GM06990 (cell line): ENCODE measurements around the gene HAUS5.

ENCODE experiments used
- DNase-seq: peaks from one replicate; pipeline ENCODE4 v3.0.0-alpha.2; 2011; ENCODE audit not compliant: insufficient read length; ENCODE audit errors: extremely low read depth
- H3K27me3 ChIP-seq: replicated peaks from 2 replicates; pipeline ENCODE4 v1.6.0; 2011; ENCODE audit warnings: low read length; ENCODE audit not compliant: control insufficient read depth, insufficient read depth
- H3K36me3 ChIP-seq: 2 replicates; pipeline ENCODE4 v1.5.1; 2011; ENCODE audit warnings: low read length; ENCODE audit not compliant: control insufficient read depth, insufficient read depth
- H3K4me3 ChIP-seq: replicated peaks from 2 replicates; pipeline ENCODE4 v1.5.1; 2011; ENCODE audit warnings: low read depth, mild to moderate bottlenecking, control low read depth, low read length
- CTCF ChIP-seq: IDR thresholded peaks from 2 replicates; pipeline ENCODE4 v1.5.1; 2011; ENCODE audit warnings: low read length, control low read depth, mild to moderate bottlenecking, inconsistent platforms; ENCODE audit not compliant: insufficient read depth, poor library complexity, severe bottlenecking

The HAUS5 gene

GRCh38 chr19:35622750-35623149, 10.2 kb downstream of the HAUS5 start:
- TF ChIP-seq CTCF = no peak
- no peak for DNase-seq
- Histone ChIP-seq H3K4me3 (no peak overlapping the region), H3K36me3 (peaks cover 20% of the 10 kb centered on the region), H3K27me3 (no peaks in the 10 kb centered on the region)

- no peak for DNase-seq
- Histone ChIP-seq H3K4me3 (no peak overlapping the region), H3K36me3 (peaks cover 19% of the 10 kb centered on the region), H3K27me3 (no peaks in the 10 kb centered on the region)
- TF ChIP-seq CTCF = no peak
Observed at GRCh38 chr19:35623327-35624010, 10.9 kb downstream of the HAUS5 start.

- peaks cover 22% of the 10 kb centered on the region for H3K36me3 ChIP-seq
- no peak for DNase-seq
- no peak for TF ChIP-seq CTCF
- peak overlapping the region; percentile 85 for H3K4me3 ChIP-seq
- no peaks in the 10 kb centered on the region for H3K27me3 ChIP-seq
Observed at GRCh38 chr19:35628264-35628564, 15.7 kb downstream of the HAUS5 start.

- H3K36me3 ChIP-seq = peaks cover 23% of the 10 kb centered on the region
- TF ChIP-seq CTCF = no peak
- no peaks in the 10 kb centered on the region for H3K27me3 ChIP-seq
- DNase-seq = peak; percentile 95
- H3K4me3 ChIP-seq = peak within 1 kb of the TSS; percentile 98
Observed at GRCh38 chr19:35628565-35629331, 16.2 kb downstream of the HAUS5 start, which contains the start of gene RBM42. Gene RBM42 (plus strand): TSS chr19:35629036. CDS start chr19:35629154, 118 bp downstream.

GRCh38 chr19:35629332-35629633, 16.7 kb downstream of the HAUS5 start:
- no peak for DNase-seq
- Histone ChIP-seq H3K27me3 (no peaks in the 10 kb centered on the region), H3K4me3 (peak overlapping the region; percentile 98), H3K36me3 (peaks cover 26% of the 10 kb centered on the region)
- no peak for TF ChIP-seq CTCF
